Activated naive CD8-positive, alpha-beta T cell treated with anti-CD3 and anti-CD28 coated beads, Interleukin-2, amount 10 ng/mL, durations not matched to agents 7 days and 5 days (primary cell): ENCODE measurements around the gene ADAMTSL2. TPM values are rescaled to one million over a fixed set of nuclear protein-coding genes. Genes with fewer than 3 reads are reported as not detected.

ENCODE experiments used
- ATAC-seq: fragments of 150-1000 bp; cut with Tn5 transposase; one replicate; pipeline ENCODE4 v1.10.0; 2021; ENCODE audit warnings: low read depth, moderate library complexity
- POLR2A ChIA-PET: fragments of 350-600 bp; sonication (Branson Sonifier 250); formaldehyde crosslinking; loops from one replicate; lab custom pipeline; 2021; ENCODE audit warnings: antibody characterized with exemption; lab: Charles Lee
- DNase-seq: peaks from one replicate; pipeline ENCODE4 v3.0.0; 2021
- H3K27ac Mint-ChIP-seq: one replicate; pipeline ENCODE4 v1.8.0; 2022; ENCODE audit warnings: mild to moderate bottlenecking, mixed read lengths
- H3K27me3 Mint-ChIP-seq: one replicate; pipeline ENCODE4 v1.8.0; 2022; ENCODE audit warnings: mild to moderate bottlenecking, moderate library complexity, mixed read lengths
- H3K36me3 Mint-ChIP-seq: one replicate; pipeline ENCODE4 v1.8.0; 2021; ENCODE audit warnings: mild to moderate bottlenecking, mixed read lengths
- H3K4me1 Mint-ChIP-seq: one replicate; pipeline ENCODE4 v1.8.0; 2021; ENCODE audit warnings: mixed read lengths
- H3K4me3 Mint-ChIP-seq: one replicate; pipeline ENCODE4 v1.8.0; 2022; ENCODE audit warnings: mild to moderate bottlenecking, moderate library complexity, mixed read lengths
- H3K9me3 Mint-ChIP-seq: one replicate; pipeline ENCODE4 v1.8.0; 2021; ENCODE audit warnings: mixed read lengths
- total RNA-seq, 2 experiments: library from RNA; stranded (reverse); gene quantifications; one replicate each; pipeline ENCODE4 v1.2.3, GENCODE V29; 2021

The ADAMTSL2 gene
- total RNA-seq, 2 experiments from 2014 or later: 0.17 to 0.20 TPM

GRCh38 chr9:133518200-133518599 lies 16.3 kb upstream of the ADAMTSL2 start:
- Mint-ChIP-seq H3K4me1 (no peaks in the 10 kb centered on the region), H3K9me3 (no peaks in the 10 kb centered on the region), H3K27me3 (no peaks in the 10 kb centered on the region), H3K27ac (no peak overlapping the region), H3K36me3 (no peaks in the 10 kb centered on the region), H3K4me3 (no peak overlapping the region)
- DNase-seq: no peak
- POLR2A ChIA-PET: no interaction called here
- ATAC-seq: no peak

GRCh38 chr9:133518706-133519449 lies 15.6 kb upstream of the ADAMTSL2 start:
- POLR2A ChIA-PET: no interaction called here
- no peak for DNase-seq
- Mint-ChIP-seq H3K9me3 (no peaks in the 10 kb centered on the region), H3K4me3 (no peak overlapping the region), H3K4me1 (no peaks in the 10 kb centered on the region), H3K27me3 (no peaks in the 10 kb centered on the region), H3K36me3 (no peaks in the 10 kb centered on the region), H3K27ac (no peak overlapping the region)
- no peak for ATAC-seq

GRCh38 chr9:133519693-133520092 lies 14.8 kb upstream of the ADAMTSL2 start:
- Mint-ChIP-seq H3K27me3 (no peaks in the 10 kb centered on the region), H3K36me3 (no peaks in the 10 kb centered on the region), H3K27ac (no peak overlapping the region), H3K4me3 (no peak overlapping the region), H3K4me1 (no peaks in the 10 kb centered on the region), H3K9me3 (no peaks in the 10 kb centered on the region)
- POLR2A ChIA-PET: no interaction called here
- DNase-seq: no peak
- no peak for ATAC-seq

- H3K4me3 Mint-ChIP-seq: no peak overlapping the region
- H3K27me3 Mint-ChIP-seq: no peaks in the 10 kb centered on the region
- POLR2A ChIA-PET: no interaction called here
- H3K4me1 Mint-ChIP-seq: no peaks in the 10 kb centered on the region
- no peak overlapping the region for H3K27ac Mint-ChIP-seq
- H3K36me3 Mint-ChIP-seq: no peaks in the 10 kb centered on the region
- H3K9me3 Mint-ChIP-seq: no peaks in the 10 kb centered on the region
- DNase-seq: no peak
- no peak for ATAC-seq
Measured at GRCh38 chr9:133520121-133520835, 14.2 kb upstream of the ADAMTSL2 start.

- Mint-ChIP-seq H3K4me1 (no peaks in the 10 kb centered on the region), H3K4me3 (no peak overlapping the region), H3K36me3 (no peaks in the 10 kb centered on the region), H3K9me3 (no peaks in the 10 kb centered on the region), H3K27ac (no peak overlapping the region), H3K27me3 (no peaks in the 10 kb centered on the region)
- DNase-seq: no peak
- POLR2A ChIA-PET: no interaction called here
- no peak for ATAC-seq
Measured at GRCh38 chr9:133521122-133522072, 13.1 kb upstream of the ADAMTSL2 start.

- no peaks in the 10 kb centered on the region for H3K4me1 Mint-ChIP-seq
- ATAC-seq (no peak), DNase-seq (no peak)
- POLR2A ChIA-PET: no interaction called here
- no peak overlapping the region for H3K27ac Mint-ChIP-seq
- no peaks in the 10 kb centered on the region for H3K27me3 Mint-ChIP-seq
- H3K36me3 Mint-ChIP-seq: no peaks in the 10 kb centered on the region
- H3K4me3 Mint-ChIP-seq: no peak overlapping the region
- H3K9me3 Mint-ChIP-seq: no peaks in the 10 kb centered on the region
Measured at GRCh38 chr9:133522073-133522910, 12.2 kb upstream of the ADAMTSL2 start.

GRCh38 chr9:133523106-133523505 lies 11.4 kb upstream of the ADAMTSL2 start:
- Mint-ChIP-seq H3K4me3 (no peak overlapping the region), H3K27me3 (no peaks in the 10 kb centered on the region), H3K27ac (no peak overlapping the region), H3K4me1 (no peaks in the 10 kb centered on the region), H3K9me3 (no peaks in the 10 kb centered on the region), H3K36me3 (no peaks in the 10 kb centered on the region)
- POLR2A ChIA-PET: no interaction called here
- DNase-seq (no peak), ATAC-seq (no peak)

GRCh38 chr9:133524146-133524545 lies 10.4 kb upstream of the ADAMTSL2 start:
- Mint-ChIP-seq H3K4me3 (no peak overlapping the region), H3K36me3 (no peaks in the 10 kb centered on the region), H3K9me3 (no peaks in the 10 kb centered on the region), H3K27me3 (no peaks in the 10 kb centered on the region), H3K4me1 (no peaks in the 10 kb centered on the region), H3K27ac (no peak overlapping the region)
- ATAC-seq: no peak
- POLR2A ChIA-PET: no interaction called here
- no peak for DNase-seq

GRCh38 chr9:133524679-133525228 lies 9.8 kb upstream of the ADAMTSL2 start, which contains the start of gene MYMK:
TSS of gene MYMK (minus strand) at chr9:133524959. CDS start at chr9:133524844, 115 bp downstream.
- no peak within 1 kb of the TSS for H3K27ac Mint-ChIP-seq
- no peak within 1 kb of the TSS for H3K4me3 Mint-ChIP-seq
- DNase-seq: no peak
- no peaks in the 10 kb centered on the region for H3K4me1 Mint-ChIP-seq
- no peaks in the 10 kb centered on the region for H3K36me3 Mint-ChIP-seq
- no peak for ATAC-seq
- POLR2A ChIA-PET: no interaction called here
- H3K27me3 Mint-ChIP-seq: no peaks in the 10 kb centered on the region
- no peaks in the 10 kb centered on the region for H3K9me3 Mint-ChIP-seq

- Mint-ChIP-seq H3K4me3 (no peak overlapping the region), H3K4me1 (no peaks in the 10 kb centered on the region), H3K9me3 (no peaks in the 10 kb centered on the region), H3K27me3 (no peaks in the 10 kb centered on the region), H3K27ac (no peak overlapping the region), H3K36me3 (no peaks in the 10 kb centered on the region)
- POLR2A ChIA-PET: no interaction called here
- DNase-seq: no peak
- ATAC-seq: no peak
Measured at GRCh38 chr9:133525677-133526076, 8.8 kb upstream of the ADAMTSL2 start.

- H3K27ac Mint-ChIP-seq: no peak overlapping the region
- no peaks in the 10 kb centered on the region for H3K4me1 Mint-ChIP-seq
- H3K27me3 Mint-ChIP-seq: no peaks in the 10 kb centered on the region
- no peaks in the 10 kb centered on the region for H3K9me3 Mint-ChIP-seq
- ATAC-seq: peak; percentile 32
- no peak overlapping the region for H3K4me3 Mint-ChIP-seq
- H3K36me3 Mint-ChIP-seq: no peaks in the 10 kb centered on the region
- POLR2A ChIA-PET: no interaction called here
- DNase-seq: no peak
Measured at GRCh38 chr9:133526721-133527321, 7.7 kb upstream of the ADAMTSL2 start.

- Mint-ChIP-seq H3K4me3 (no peak overlapping the region), H3K27ac (no peak overlapping the region), H3K36me3 (no peaks in the 10 kb centered on the region), H3K9me3 (no peaks in the 10 kb centered on the region), H3K4me1 (no peaks in the 10 kb centered on the region), H3K27me3 (no peaks in the 10 kb centered on the region)
- DNase-seq: no peak
- POLR2A ChIA-PET: no interaction called here
- no peak for ATAC-seq
Measured at GRCh38 chr9:133527444-133527920, 7.0 kb upstream of the ADAMTSL2 start.
